GM18505 (cell line): ENCODE measurements around the gene PRPF19.

Experiments
- ATAC-seq: cut with Tn5 transposase; IDR thresholded peaks from one replicate; pipeline ENCODE4 v1.9.1; 2021; ENCODE audit not compliant: unreplicated experiment
- POLR2A ChIP-seq: IDR thresholded peaks from 4 replicates; pipeline ENCODE4 v1.6.1; 2011; ENCODE audit warnings: borderline replicate concordance; ENCODE audit not compliant: insufficient read depth, insufficient read length; ENCODE audit errors: extremely low read depth

PRPF19 gene

GRCh38 chr11:60891103-60891741 is 15.2 kb downstream of the PRPF19 start:
- ATAC-seq = no peak

GRCh38 chr11:60890696-60891095 is 15.7 kb downstream of the PRPF19 start:
- no peak for TF ChIP-seq POLR2A
- no peak for ATAC-seq

More at GRCh38 chr11:60891103-60891741, 15.2 kb downstream of the PRPF19 start:
- no peak for TF ChIP-seq POLR2A

- TF ChIP-seq POLR2A = peak; percentile 36
- ATAC-seq = no peak
These were observed 16.5 kb downstream of the PRPF19 start for GRCh38 chr11:60889869-60890311.

- no peak for TF ChIP-seq POLR2A
- no peak for ATAC-seq
These were observed 18.8 kb downstream of the PRPF19 start for GRCh38 chr11:60887556-60887955.

- no peak for ATAC-seq
- no peak for TF ChIP-seq POLR2A
These were observed 25.6 kb downstream of the PRPF19 start for GRCh38 chr11:60880643-60881282.

GRCh38 chr11:60879971-60880588 is 26.3 kb downstream of the PRPF19 start:
- TF ChIP-seq POLR2A = no peak
- ATAC-seq = no peak

GRCh38 chr11:60879104-60879503 is 27.3 kb downstream of the PRPF19 start:
- no peak for TF ChIP-seq POLR2A

GRCh38 chr11:60878245-60879101 is 27.9 kb downstream of the PRPF19 start:
- TF ChIP-seq POLR2A = no peak
- no peak for ATAC-seq

More at GRCh38 chr11:60879104-60879503, 27.3 kb downstream of the PRPF19 start:
- ATAC-seq = no peak

GRCh38 chr11:60876168-60876485 is 30.3 kb downstream of the PRPF19 start:
- no peak for TF ChIP-seq POLR2A

GRCh38 chr11:60875366-60876167 is 30.8 kb downstream of the PRPF19 start:
- ATAC-seq = no peak
- TF ChIP-seq POLR2A = no peak

More at GRCh38 chr11:60876168-60876485, 30.3 kb downstream of the PRPF19 start:
- ATAC-seq = no peak

GRCh38 chr11:60874421-60875365 is 31.7 kb downstream of the PRPF19 start:
- TF ChIP-seq POLR2A = no peak
- ATAC-seq = no peak
